Left forelimb (tissue), 1 donor: Measurements from ENCODE around the gene SF1.

ENCODE experiments used
- DNase-seq: peaks from one replicate; pipeline ENCODE4 v3.0.0-alpha.2; 2018; ENCODE audit warnings: low spot score

Gene SF1

GRCh38 chr11:64784813-64785581, 6.7 kb upstream of the SF1 start:
- DNase-seq, result no peak

GRCh38 chr11:64778223-64778472, 194 bp downstream of the SF1 start:
- no peak for DNase-seq

- peak; percentile 92 for DNase-seq
Measured at GRCh38 chr11:64777449-64778222, 706 bp downstream of the SF1 start.

GRCh38 chr11:64776875-64777274, 1.5 kb downstream of the SF1 start:
- DNase-seq, result no peak

GRCh38 chr11:64776425-64776824, 1.9 kb downstream of the SF1 start:
- no peak for DNase-seq

- no peak for DNase-seq
Measured at GRCh38 chr11:64774144-64774543, 4.2 kb downstream of the SF1 start.

GRCh38 chr11:64772303-64773018, 5.9 kb downstream of the SF1 start:
- DNase-seq, result no peak

GRCh38 chr11:64771861-64772260, 6.5 kb downstream of the SF1 start:
- no peak for DNase-seq

GRCh38 chr11:64770120-64770519, 8.2 kb downstream of the SF1 start:
- no peak for DNase-seq

GRCh38 chr11:64769283-64769682, 9.1 kb downstream of the SF1 start:
- no peak for DNase-seq

GRCh38 chr11:64768300-64768694, 10.0 kb downstream of the SF1 start:
- DNase-seq, result no peak

GRCh38 chr11:64767344-64768299, 10.7 kb downstream of the SF1 start:
- peak; percentile 69 for DNase-seq

GRCh38 chr11:64766881-64767280, 11.5 kb downstream of the SF1 start:
- no peak for DNase-seq

- peak; percentile 60 for DNase-seq
Measured at GRCh38 chr11:64765851-64766665, 12.3 kb downstream of the SF1 start.

GRCh38 chr11:64765291-64765850, 13.0 kb downstream of the SF1 start:
- no peak for DNase-seq

- DNase-seq, result no peak
Measured at GRCh38 chr11:64764753-64765152, 13.6 kb downstream of the SF1 start.

- DNase-seq, result no peak
Measured at GRCh38 chr11:64764040-64764611, 14.2 kb downstream of the SF1 start.

GRCh38 chr11:64763526-64764039, 14.8 kb downstream of the SF1 start:
- no peak for DNase-seq

- no peak for DNase-seq
Measured at GRCh38 chr11:64762674-64763525, 15.4 kb downstream of the SF1 start.
